D721Med (cell line): ENCODE results near the gene RPL22L1.

Experiments used
- DNase-seq: peaks from one replicate; pipeline ENCODE4 v3.0.0; 2011; ENCODE audit warnings: low spot score; ENCODE audit not compliant: insufficient read length
- FAIRE-seq: peaks from 2 replicates; lab custom pipeline; 2011; peaks lifted over from hg19 to GRCh38; lab: Jason Lieb, UNC
- TF ChIP-seq, protein P1 (sequence below): IDR thresholded peaks from 2 replicates; pipeline ENCODE4 v1.5.1; 2012; ENCODE audit warnings: mild to moderate bottlenecking, control low read depth; ENCODE audit not compliant: insufficient read depth; ENCODE audit errors: missing control alignments

The RPL22L1 gene

DNA sequence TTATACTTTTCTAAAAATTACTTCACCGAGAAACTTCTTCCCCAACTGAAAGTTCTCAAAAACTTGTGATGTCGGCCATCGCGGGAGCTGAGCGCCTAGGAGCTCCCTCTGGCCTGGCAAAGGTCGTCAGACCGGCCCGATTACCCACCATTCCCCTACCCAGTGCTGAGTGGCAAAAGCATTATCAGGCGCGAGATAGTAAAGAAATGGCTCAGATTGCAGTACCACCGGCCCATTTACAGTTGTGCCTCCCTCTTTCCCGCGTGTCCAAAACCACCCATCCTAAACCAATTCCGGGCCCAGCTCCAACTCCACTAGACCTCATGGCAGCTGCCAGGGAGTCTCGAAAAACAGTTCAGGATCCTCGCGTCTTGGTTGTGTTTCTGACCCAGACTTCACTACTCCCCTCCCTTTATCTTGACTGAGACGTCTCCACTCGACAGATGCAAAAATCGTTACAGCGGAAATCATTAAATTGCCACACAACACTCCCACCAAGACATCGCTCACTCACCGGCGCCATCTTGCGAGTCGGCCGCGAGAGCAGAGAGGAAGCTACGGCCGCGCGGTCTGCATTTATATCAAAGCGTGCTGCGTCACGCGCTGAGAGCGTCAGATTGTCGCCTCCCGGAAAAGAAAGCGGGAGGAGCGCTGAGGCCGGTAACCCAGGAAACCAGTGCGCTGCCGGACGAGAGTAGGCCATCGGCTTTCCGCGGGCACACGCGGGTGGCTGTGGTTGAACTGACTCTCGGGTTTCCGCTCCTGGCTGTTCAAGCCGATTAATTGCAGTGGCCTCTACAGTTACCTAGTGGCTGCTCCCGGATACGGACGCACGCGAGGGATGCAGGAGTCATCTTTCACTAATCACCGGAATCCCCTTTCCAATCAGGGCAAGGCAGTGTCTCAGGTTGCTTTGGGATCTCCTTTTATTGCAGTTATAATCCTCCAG lies at the start of gene RPL22L1:
RPL22L1 (minus strand) TSS at position 551 of the 949 bp plus-strand sequence; CDS start at position 523, 28 bp downstream.
- no peak for FAIRE-seq
- DNase-seq = peak; percentile 39
- TF ChIP-seq, protein P1, sequence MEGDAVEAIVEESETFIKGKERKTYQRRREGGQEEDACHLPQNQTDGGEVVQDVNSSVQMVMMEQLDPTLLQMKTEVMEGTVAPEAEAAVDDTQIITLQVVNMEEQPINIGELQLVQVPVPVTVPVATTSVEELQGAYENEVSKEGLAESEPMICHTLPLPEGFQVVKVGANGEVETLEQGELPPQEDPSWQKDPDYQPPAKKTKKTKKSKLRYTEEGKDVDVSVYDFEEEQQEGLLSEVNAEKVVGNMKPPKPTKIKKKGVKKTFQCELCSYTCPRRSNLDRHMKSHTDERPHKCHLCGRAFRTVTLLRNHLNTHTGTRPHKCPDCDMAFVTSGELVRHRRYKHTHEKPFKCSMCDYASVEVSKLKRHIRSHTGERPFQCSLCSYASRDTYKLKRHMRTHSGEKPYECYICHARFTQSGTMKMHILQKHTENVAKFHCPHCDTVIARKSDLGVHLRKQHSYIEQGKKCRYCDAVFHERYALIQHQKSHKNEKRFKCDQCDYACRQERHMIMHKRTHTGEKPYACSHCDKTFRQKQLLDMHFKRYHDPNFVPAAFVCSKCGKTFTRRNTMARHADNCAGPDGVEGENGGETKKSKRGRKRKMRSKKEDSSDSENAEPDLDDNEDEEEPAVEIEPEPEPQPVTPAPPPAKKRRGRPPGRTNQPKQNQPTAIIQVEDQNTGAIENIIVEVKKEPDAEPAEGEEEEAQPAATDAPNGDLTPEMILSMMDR = no peak

DNA sequence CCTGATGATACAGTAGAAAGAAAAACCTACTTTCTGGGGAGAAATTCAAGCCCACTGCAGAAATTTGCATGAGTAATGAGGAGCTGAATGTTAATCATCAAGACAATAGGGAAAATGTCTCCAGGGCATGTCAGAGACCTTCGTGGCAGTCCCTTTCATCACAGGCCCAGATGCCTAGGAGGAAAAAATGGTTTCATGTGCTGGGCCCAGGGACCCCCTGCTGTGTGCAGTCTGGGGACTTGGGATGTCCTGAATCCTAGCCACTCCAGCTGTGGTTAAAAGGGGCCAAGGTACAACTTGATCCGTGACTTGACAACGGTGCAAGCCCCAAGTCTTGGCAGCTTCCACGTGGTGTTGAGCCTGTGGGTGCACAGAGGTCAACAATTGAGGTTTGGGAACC lies 48.7 kb upstream of the RPL22L1 start:
- no peak for DNase-seq
- TF ChIP-seq, protein P1 = no peak
- FAIRE-seq = no peak

DNA sequence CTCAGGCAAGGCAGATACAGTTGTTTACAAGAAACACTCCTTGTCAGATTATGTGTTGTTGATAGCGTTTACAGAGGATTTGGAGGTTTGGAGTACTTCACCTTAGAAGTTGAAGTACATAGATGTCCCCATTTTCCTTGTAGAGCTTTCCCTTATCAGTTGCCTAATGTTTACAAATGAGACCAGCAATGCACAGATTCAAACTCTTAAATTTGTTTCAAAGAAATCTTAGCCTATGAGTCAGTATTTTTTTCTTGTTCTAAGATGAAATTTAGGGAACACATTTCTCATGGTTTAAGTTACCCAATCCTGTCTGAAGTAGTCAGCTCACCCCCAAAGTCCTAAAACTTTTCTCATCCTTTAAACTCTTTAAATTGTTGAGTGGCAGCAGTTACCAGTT lies 44.7 kb upstream of the RPL22L1 start:
- TF ChIP-seq, protein P1 = no peak
- FAIRE-seq = no peak
- DNase-seq = no peak

DNA sequence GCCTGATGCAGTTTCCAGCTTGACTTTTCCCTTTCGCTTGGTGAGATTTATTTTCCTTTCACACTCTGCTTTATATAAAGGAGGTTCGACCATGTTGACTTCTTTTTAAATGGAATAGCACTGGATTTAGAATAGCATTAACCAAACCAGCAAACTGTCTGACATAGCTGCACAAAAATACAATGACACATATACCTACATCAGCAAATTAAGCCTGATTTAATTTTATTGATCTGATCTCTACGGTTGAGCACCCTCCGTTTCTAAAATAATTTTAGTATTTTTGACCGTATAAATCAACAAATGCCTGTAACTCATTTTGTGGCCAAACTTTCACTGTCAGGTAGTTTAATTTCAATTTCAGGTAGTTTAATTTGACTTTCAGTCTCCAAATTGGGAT lies 44.2 kb upstream of the RPL22L1 start:
- DNase-seq (no peak), FAIRE-seq (no peak)

DNA sequence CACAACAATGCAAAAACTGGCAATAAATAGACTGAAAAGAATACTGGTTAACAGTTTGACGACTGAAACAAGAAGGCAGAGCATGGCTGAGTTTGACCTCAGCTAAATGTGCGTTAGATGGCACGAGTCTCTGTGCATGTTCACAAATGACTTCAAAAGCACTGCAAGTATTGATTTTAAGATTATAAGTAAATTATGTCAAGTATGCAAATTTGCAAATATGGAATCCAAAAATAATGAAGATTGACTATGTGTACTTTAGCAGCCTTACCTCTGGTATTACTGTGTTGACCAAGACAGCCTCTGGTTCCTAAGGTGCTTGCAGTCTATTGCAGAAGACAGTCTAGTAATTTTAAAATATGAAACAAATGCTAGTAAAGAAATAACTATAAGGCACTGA lies 41.1 kb upstream of the RPL22L1 start:
- TF ChIP-seq, protein P1 = no peak
- DNase-seq (no peak), FAIRE-seq (no peak)

More for the DNA sequence above, 44.2 kb upstream of the RPL22L1 start:
- TF ChIP-seq, protein P1 = no peak

DNA sequence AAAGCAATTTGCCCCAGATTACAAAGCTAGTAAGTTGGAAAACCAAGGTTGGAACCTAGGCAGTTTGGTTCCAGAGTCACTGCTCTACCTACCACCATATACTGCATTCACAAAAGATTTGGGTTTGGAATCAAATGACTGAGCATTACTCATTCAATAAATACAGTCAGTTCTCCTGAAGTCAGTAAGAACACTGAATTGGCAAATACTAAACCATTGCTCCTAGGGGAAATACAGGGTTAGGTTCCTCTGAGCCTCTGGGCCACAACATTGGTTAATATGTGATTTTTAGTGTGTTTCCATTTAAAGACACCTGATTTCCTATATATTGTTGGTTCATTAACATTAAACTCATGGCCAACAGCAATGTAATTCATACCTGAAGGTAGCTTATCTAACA lies 40.5 kb upstream of the RPL22L1 start:
- FAIRE-seq (no peak), DNase-seq (no peak)
- TF ChIP-seq, protein P1 = no peak
